Hepatocyte (in vitro differentiated cells): ENCODE measurements around the gene ADAMTS15. TPM values are rescaled to one million over a fixed set of nuclear protein-coding genes. Genes with fewer than 3 reads are reported as not detected.

Source experiments
- DNase-seq: peaks from one replicate; pipeline ENCODE4 v3.0.0-alpha.2; 2016; ENCODE audit warnings: low spot score
- H2AFZ ChIP-seq: fragments of 200-600 bp; sonication (generic); 2 replicates; pipeline ENCODE4 v1.6.0; 2016; ENCODE audit warnings: antibody characterized with exemption, mild to moderate bottlenecking
- H3K27ac ChIP-seq: fragments of 200-600 bp; sonication (generic); 2 replicates; pipeline ENCODE4 v1.5.1; 2016; ENCODE audit warnings: mild to moderate bottlenecking
- H3K27me3 ChIP-seq: fragments of 200-600 bp; sonication (generic); 2 replicates; pipeline ENCODE4 v1.6.1; 2016
- H3K36me3 ChIP-seq: fragments of 200-600 bp; sonication (generic); replicated peaks from 2 replicates; pipeline ENCODE4 v1.5.1; 2016; ENCODE audit warnings: low read depth; ENCODE audit not compliant: insufficient read depth
- H3K4me1 ChIP-seq: fragments of 200-600 bp; sonication (generic); 2 replicates; pipeline ENCODE4 v1.5.1; 2016; ENCODE audit warnings: mild to moderate bottlenecking, moderate library complexity; ENCODE audit not compliant: insufficient read depth
- H3K4me2 ChIP-seq: fragments of 200-600 bp; sonication (generic); 2 replicates; pipeline ENCODE4 v1.6.0; 2016
- H3K4me3 ChIP-seq: fragments of 200-600 bp; sonication (generic); 2 replicates; pipeline ENCODE4 v1.5.1; 2016; ENCODE audit warnings: mild to moderate bottlenecking
- H3K79me2 ChIP-seq: fragments of 200-600 bp; sonication (generic); 2 replicates; pipeline ENCODE4 v1.6.0; 2017; ENCODE audit warnings: mild to moderate bottlenecking
- H3K9me2 ChIP-seq: fragments of 200-600 bp; sonication (generic); replicated peaks from 2 replicates; pipeline ENCODE4 v1.6.0; 2017; ENCODE audit warnings: mild to moderate bottlenecking; ENCODE audit not compliant: insufficient read depth
- H3K9me3 ChIP-seq: fragments of 200-600 bp; sonication (generic); 2 replicates; pipeline ENCODE4 v1.5.1; 2016; ENCODE audit warnings: low read depth, mild to moderate bottlenecking
- H4K20me1 ChIP-seq: fragments of 200-600 bp; sonication (generic); 2 replicates; pipeline ENCODE4 v1.6.0; 2016; ENCODE audit warnings: mild to moderate bottlenecking; ENCODE audit not compliant: insufficient read depth, poor library complexity, severe bottlenecking
- EZH2 ChIP-seq: fragments of 200-600 bp; sonication (generic); IDR thresholded peaks from 2 replicates; pipeline ENCODE4 v1.6.1; 2016; ENCODE audit warnings: antibody characterized with exemption, mild to moderate bottlenecking, borderline replicate concordance
- EZH2phosphoT487 ChIP-seq: fragments of 200-600 bp; sonication (generic); IDR thresholded peaks from one replicate; pipeline ENCODE4 v1.6.1; 2018; ENCODE audit warnings: antibody characterized with exemption, mild to moderate bottlenecking, low read depth, moderate library complexity; ENCODE audit not compliant: unreplicated experiment, severe bottlenecking
- WGBS: methylation state at CpG from one replicate; pipeline ENCODE4 v1.1.6; 2016; ENCODE audit warnings: low lambda C conversion rate; ENCODE audit errors: missing lambda C conversion rate; 5-methylcytosine and 5-hydroxymethylcytosine counted together
- polyA plus RNA-seq: library from polyadenylated mRNA; unstranded; fragments of >200 nt; fragmentation: Nextera tagmentation; extraction: Ambion mirVana; gene quantifications from 2 replicates; pipeline ENCODE4 v1.2.1, GENCODE V29; 2016
- total RNA-seq: library from RNA; depleted of rRNA; stranded (reverse); fragments of >200 nt; gene quantifications from 2 replicates; pipeline ENCODE4 v1.2.3, GENCODE V29; 2014
- TF ChIP-seq, protein P1 (sequence below): fragments of 200-600 bp; sonication (generic); IDR thresholded peaks from 2 replicates; pipeline ENCODE4 v1.5.1; 2016; ENCODE audit warnings: antibody characterized with exemption, mild to moderate bottlenecking; ENCODE audit not compliant: poor library complexity

Gene ADAMTS15
- total and polyA plus RNA-seq, 2 experiments from 2014 or later = 4.5 to 14.6 TPM

DNA sequence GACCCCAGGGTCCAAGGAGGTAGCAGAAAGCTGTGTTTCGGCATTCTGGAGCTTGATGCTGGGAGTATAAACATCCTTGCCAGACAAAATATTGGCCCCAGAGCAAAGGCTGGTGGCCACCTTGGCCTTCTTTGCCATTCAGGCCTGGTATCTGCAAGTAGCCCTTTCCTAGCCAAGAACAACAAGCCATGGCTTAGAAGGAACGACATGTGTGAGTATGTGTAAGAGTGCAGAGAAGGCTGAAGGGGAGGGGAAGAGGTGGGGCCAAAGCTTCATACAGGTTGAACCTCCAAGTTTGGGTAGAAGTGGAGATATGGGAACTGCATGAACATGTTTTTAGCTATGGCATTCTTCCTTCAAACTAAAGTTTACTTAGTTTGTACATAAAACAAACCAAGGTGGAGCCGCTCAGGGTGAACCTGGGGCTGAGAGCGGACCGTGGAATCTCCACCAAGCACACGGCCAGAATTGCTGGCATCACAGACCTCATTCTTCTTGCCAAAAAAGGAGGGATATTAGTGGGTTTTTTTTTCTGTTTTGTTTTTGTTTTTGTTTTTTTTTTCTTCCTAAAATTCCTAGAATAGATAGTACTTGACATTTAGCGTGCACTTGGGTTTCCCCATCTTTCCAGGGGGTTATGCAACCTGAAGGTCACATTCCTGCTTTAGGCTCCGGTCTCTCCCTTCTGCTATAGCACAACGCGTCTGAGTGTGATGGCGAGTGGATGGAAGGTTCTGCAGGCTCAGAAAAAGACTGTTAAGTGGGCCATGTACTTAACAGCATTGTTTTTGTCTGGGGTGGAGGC is 70.9 kb downstream of the ADAMTS15 start:
- 93% methylated on average over 11 of the region's 11 CpGs for WGBS
- H3K27ac ChIP-seq = peak overlapping the region; percentile 75
- no peaks in the 10 kb centered on the region for H3K79me2 ChIP-seq

DNA sequence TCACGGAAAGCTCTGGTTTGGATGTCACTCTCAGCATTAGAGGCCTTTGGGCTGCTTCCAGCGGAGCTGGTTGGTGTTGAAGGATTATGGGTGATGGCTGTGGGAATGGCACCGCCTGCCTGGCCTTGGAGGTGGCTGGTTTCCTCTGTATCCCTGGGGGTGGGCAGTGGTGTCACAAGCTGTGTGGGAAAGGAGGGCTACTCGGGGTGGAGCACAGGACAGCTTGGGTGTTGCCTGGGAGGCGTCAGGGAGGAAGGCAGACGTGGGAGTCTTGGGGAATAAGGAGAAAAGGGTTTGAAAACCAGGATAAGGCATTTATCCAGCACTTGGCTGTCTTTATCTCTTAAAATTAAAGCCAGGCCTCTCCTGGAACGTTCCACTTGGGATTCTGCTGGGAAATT is 71.8 kb downstream of the ADAMTS15 start:
- Histone ChIP-seq H3K9me2 (no peaks in the 10 kb centered on the region), H2AFZ (no peak overlapping the region), H3K36me3 (no peaks in the 10 kb centered on the region), H3K27me3 (no peaks in the 10 kb centered on the region), H4K20me1 (no peaks in the 10 kb centered on the region), H3K79me2 (no peaks in the 10 kb centered on the region), H3K4me1 (peaks cover 28% of the 10 kb centered on the region), H3K27ac (peak overlapping the region; percentile 75), H3K4me2 (no peak overlapping the region), H3K9me3 (no peaks in the 10 kb centered on the region), H3K4me3 (no peak overlapping the region)
- no peak for DNase-seq
- TF ChIP-seq, protein P1, sequence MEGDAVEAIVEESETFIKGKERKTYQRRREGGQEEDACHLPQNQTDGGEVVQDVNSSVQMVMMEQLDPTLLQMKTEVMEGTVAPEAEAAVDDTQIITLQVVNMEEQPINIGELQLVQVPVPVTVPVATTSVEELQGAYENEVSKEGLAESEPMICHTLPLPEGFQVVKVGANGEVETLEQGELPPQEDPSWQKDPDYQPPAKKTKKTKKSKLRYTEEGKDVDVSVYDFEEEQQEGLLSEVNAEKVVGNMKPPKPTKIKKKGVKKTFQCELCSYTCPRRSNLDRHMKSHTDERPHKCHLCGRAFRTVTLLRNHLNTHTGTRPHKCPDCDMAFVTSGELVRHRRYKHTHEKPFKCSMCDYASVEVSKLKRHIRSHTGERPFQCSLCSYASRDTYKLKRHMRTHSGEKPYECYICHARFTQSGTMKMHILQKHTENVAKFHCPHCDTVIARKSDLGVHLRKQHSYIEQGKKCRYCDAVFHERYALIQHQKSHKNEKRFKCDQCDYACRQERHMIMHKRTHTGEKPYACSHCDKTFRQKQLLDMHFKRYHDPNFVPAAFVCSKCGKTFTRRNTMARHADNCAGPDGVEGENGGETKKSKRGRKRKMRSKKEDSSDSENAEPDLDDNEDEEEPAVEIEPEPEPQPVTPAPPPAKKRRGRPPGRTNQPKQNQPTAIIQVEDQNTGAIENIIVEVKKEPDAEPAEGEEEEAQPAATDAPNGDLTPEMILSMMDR = no peak
- TF ChIP-seq EZH2 (no peak), EZH2phosphoT487 (no peak)
- WGBS = 51% methylated on average over 7 of the region's 7 CpGs

More for the DNA sequence above, 70.9 kb downstream of the ADAMTS15 start:
- no peak for DNase-seq
- Histone ChIP-seq H3K27me3 (no peaks in the 10 kb centered on the region), H3K4me2 (no peak overlapping the region), H3K9me2 (no peaks in the 10 kb centered on the region), H2AFZ (no peak overlapping the region), H4K20me1 (no peaks in the 10 kb centered on the region), H3K4me3 (no peak overlapping the region), H3K36me3 (no peaks in the 10 kb centered on the region), H3K4me1 (peaks cover 28% of the 10 kb centered on the region), H3K9me3 (no peaks in the 10 kb centered on the region)
- TF ChIP-seq EZH2 (no peak), EZH2phosphoT487 (no peak)
- TF ChIP-seq, protein P1 = no peak

DNA sequence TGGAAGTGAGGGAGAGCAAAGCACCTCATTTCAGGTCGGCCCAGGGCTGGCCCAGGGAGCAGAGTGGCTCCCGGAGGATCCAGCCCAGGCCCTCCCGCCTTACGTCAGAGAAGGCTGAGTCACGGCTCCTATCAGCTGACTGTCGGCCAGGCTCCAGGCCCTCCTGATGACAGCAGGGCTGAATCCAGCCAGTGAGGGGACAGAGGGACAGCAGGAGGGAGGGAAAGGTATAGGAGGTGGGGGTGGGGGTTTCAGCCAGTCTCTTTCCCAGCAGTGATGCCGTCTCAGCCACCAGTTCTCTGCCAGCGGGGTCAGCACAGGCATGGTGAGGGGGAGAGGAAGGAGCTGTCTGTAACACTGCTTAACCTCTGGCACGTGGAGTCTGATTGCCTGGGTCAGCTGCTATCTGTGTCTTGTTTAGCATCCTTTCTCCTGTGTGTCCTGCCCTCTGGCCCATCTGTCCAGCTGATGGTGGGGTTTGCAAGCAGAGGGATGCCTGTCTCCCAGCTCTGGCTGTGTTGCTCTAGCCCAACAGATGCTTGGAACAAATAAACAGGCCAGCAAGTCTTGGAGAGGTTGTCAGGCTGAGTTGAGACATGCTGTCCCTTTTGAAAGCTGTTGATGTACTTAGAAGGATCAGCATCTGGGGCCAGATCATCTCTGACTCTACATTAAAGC is 74.0 kb downstream of the ADAMTS15 start:
- no peak overlapping the region for H3K4me3 ChIP-seq

More for the DNA sequence above, 74.0 kb downstream of the ADAMTS15 start:
- Histone ChIP-seq H3K27me3 (no peaks in the 10 kb centered on the region), H2AFZ (peak overlapping the region; percentile 21), H3K36me3 (no peaks in the 10 kb centered on the region), H4K20me1 (no peaks in the 10 kb centered on the region), H3K9me2 (no peaks in the 10 kb centered on the region), H3K27ac (peak overlapping the region; percentile 90), H3K4me2 (peak overlapping the region; percentile 16), H3K9me3 (no peaks in the 10 kb centered on the region), H3K4me1 (peaks cover 30% of the 10 kb centered on the region), H3K79me2 (no peaks in the 10 kb centered on the region)
- no peak for TF ChIP-seq EZH2phosphoT487
- TF ChIP-seq EZH2 = no peak
- TF ChIP-seq, protein P1 = no peak
- 31% methylated on average over 8 of the region's 9 CpGs for WGBS
- peak; percentile 94 for DNase-seq
